SU-DHL-6 (cell line): ENCODE results near the gene DCAKD.

Experiments used
- H2AFZ ChIP-seq: fragments of 200-600 bp; sonication (generic); 2 replicates; pipeline ENCODE4 v1.6.1; 2014; ENCODE audit warnings: low read depth, mild to moderate bottlenecking, moderate library complexity, mixed read lengths, antibody characterized with exemption, low read length; ENCODE audit not compliant: severe bottlenecking
- H3F3A ChIP-seq: fragments of 200-600 bp; shearing (Covaris generic); 2 replicates; pipeline ENCODE4 v1.6.0; 2016; ENCODE audit warnings: antibody characterized with exemption, mild to moderate bottlenecking; ENCODE audit not compliant: insufficient read depth
- H3K27ac ChIP-seq: fragments of 200-600 bp; sonication (generic); 2 replicates; pipeline ENCODE4 v1.5.1; 2016; ENCODE audit warnings: low read depth, mild to moderate bottlenecking, low read length, moderate library complexity, mixed read lengths
- H3K27me3 ChIP-seq: fragments of 200-600 bp; sonication (generic), shearing (Covaris generic); 2 replicates; pipeline ENCODE4 v1.6.0; 2014; ENCODE audit warnings: mild to moderate bottlenecking, low read length
- H3K36me3 ChIP-seq: fragments of 200-600 bp; sonication (generic); 2 replicates; pipeline ENCODE4 v1.6.1; 2014; ENCODE audit warnings: mild to moderate bottlenecking, low read length, mixed read lengths
- H3K4me2 ChIP-seq: fragments of 300-600, 200-600 bp; shearing (Covaris generic), sonication (generic); 2 replicates; pipeline ENCODE4 v1.6.0; 2014; ENCODE audit warnings: low read length, low read depth, mild to moderate bottlenecking; ENCODE audit not compliant: poor library complexity, severe bottlenecking
- H3K4me3 ChIP-seq: fragments of 200-600 bp; sonication (generic); 2 replicates; pipeline ENCODE4 v1.5.1; 2014; ENCODE audit warnings: antibody characterized with exemption, low read length, mild to moderate bottlenecking, mixed read lengths; ENCODE audit not compliant: insufficient read depth, poor library complexity, severe bottlenecking
- H3K79me2 ChIP-seq: fragments of 200-600 bp; sonication (generic); 2 replicates; pipeline ENCODE4 v1.6.1; 2014; ENCODE audit warnings: mild to moderate bottlenecking, low read length, moderate library complexity; ENCODE audit not compliant: insufficient read depth
- H3K9ac ChIP-seq: fragments of 200-600 bp; sonication (generic); 2 replicates; pipeline ENCODE4 v1.7.0; 2014; ENCODE audit warnings: mild to moderate bottlenecking, low read length
- H3K9me2 ChIP-seq: fragments of 200-600 bp; sonication (generic); replicated peaks from 2 replicates; pipeline ENCODE4 v1.6.1; 2014; ENCODE audit warnings: low read length; ENCODE audit not compliant: insufficient read depth
- H3K9me3 ChIP-seq: fragments of 200-600 bp; sonication (generic); 2 replicates; pipeline ENCODE4 v1.6.1; 2014; ENCODE audit warnings: low read length, mixed read lengths; ENCODE audit not compliant: insufficient read depth
- H4K20me1 ChIP-seq: fragments of 200-600 bp; sonication (generic); 2 replicates; pipeline ENCODE4 v1.6.1; 2014; ENCODE audit warnings: low read depth, mild to moderate bottlenecking, antibody characterized with exemption, low read length, moderate library complexity, mixed read lengths
- CTCF ChIP-seq: fragments of 200-600 bp; sonication (generic); IDR thresholded peaks from one replicate; pipeline ENCODE4 v1.5.1; 2017; ENCODE audit warnings: antibody characterized with exemption, mild to moderate bottlenecking, low read length, moderate library complexity; ENCODE audit not compliant: insufficient read depth, poor library complexity, severe bottlenecking
- EZH2phosphoT487 ChIP-seq: fragments of 200-600 bp; sonication (generic), shearing (Covaris generic); conservative IDR thresholded peaks from 2 replicates; pipeline ENCODE4 v1.6.1; 2018; ENCODE audit warnings: mild to moderate bottlenecking, antibody characterized with exemption, low read length, moderate library complexity, mixed read lengths

The DCAKD gene

GRCh38 chr17:45096926-45097325 is 45.5 kb upstream of the DCAKD start:
- no peak overlapping the region for H2AFZ ChIP-seq
- H3K4me2 ChIP-seq, result no peak overlapping the region
- H3K79me2 ChIP-seq, result no peaks in the 10 kb centered on the region
- H3K27ac ChIP-seq, result no peak overlapping the region
- TF ChIP-seq CTCF (no peak), EZH2phosphoT487 (no peak)
- H3K4me3 ChIP-seq, result no peak overlapping the region
- H3K9me2 ChIP-seq, result no peaks in the 10 kb centered on the region
- H3K9ac ChIP-seq, result no peak overlapping the region
- H3K9me3 ChIP-seq, result no peaks in the 10 kb centered on the region
- H4K20me1 ChIP-seq, result no peaks in the 10 kb centered on the region
- H3K27me3 ChIP-seq, result no peaks in the 10 kb centered on the region
- H3F3A ChIP-seq, result no peaks in the 10 kb centered on the region
- H3K36me3 ChIP-seq, result peaks cover 11% of the 10 kb centered on the region; the same call in 1 of the 2 replicates

- Histone ChIP-seq H4K20me1 (no peaks in the 10 kb centered on the region), H3K79me2 (no peaks in the 10 kb centered on the region), H2AFZ (no peak overlapping the region), H3K27me3 (no peaks in the 10 kb centered on the region), H3K9ac (no peak overlapping the region), H3K4me2 (no peak overlapping the region), H3K36me3 (peaks cover 11% of the 10 kb centered on the region; the same call in 1 of the 2 replicates), H3F3A (no peaks in the 10 kb centered on the region), H3K9me2 (no peaks in the 10 kb centered on the region), H3K9me3 (no peaks in the 10 kb centered on the region), H3K27ac (no peak overlapping the region), H3K4me3 (no peak overlapping the region)
- no peak for TF ChIP-seq EZH2phosphoT487
- TF ChIP-seq CTCF, result peak; percentile 35
Observed at GRCh38 chr17:45096141-45096540, 44.7 kb upstream of the DCAKD start.

GRCh38 chr17:45093444-45094110 is 42.1 kb upstream of the DCAKD start:
- no peaks in the 10 kb centered on the region for H4K20me1 ChIP-seq
- no peak overlapping the region for H3K4me2 ChIP-seq
- H3K9ac ChIP-seq, result no peak overlapping the region

More at GRCh38 chr17:45093444-45094110, 42.1 kb upstream of the DCAKD start:
- Histone ChIP-seq H3F3A (no peaks in the 10 kb centered on the region), H3K9me3 (no peaks in the 10 kb centered on the region), H3K27ac (no peak overlapping the region), H2AFZ (no peak overlapping the region), H3K27me3 (no peaks in the 10 kb centered on the region), H3K9me2 (no peaks in the 10 kb centered on the region), H3K4me3 (no peak overlapping the region), H3K36me3 (peaks cover 6% of the 10 kb centered on the region; the same call in 1 of the 2 replicates), H3K79me2 (no peaks in the 10 kb centered on the region)
- TF ChIP-seq CTCF, result no peak
- no peak for TF ChIP-seq EZH2phosphoT487
